HCT116 (cell line): ENCODE measurements around the gene BECN2. TPM values are rescaled to one million over a fixed set of nuclear protein-coding genes. Genes with fewer than 3 reads are reported as not detected.

Experiments
- ATAC-seq: fragments of 200-7000 bp; cut with Tn5 transposase; 2 replicates; pipeline ENCODE4 v1.9.1; 2020; ENCODE audit warnings: mild to moderate bottlenecking, moderate library complexity
- BruUV-seq: library from RNA; stranded (reverse); fragments of 400-500 nt; replicated peaks from 2 replicates; lab custom pipeline; 2021; lab: Mats Ljungman, UMichigan
- CTCF ChIA-PET: fragments of 300-600 bp; sonication (Branson Sonifier 250); formaldehyde crosslinking; loops from one replicate; lab custom pipeline; 2021; ENCODE audit warnings: antibody characterized with exemption; lab: Charles Lee
- POLR2A ChIA-PET: fragments of 300-600, 350-600 bp; sonication (Branson Sonifier 250); formaldehyde crosslinking; loops from one replicate; lab custom pipeline; 2021; ENCODE audit warnings: antibody characterized with exemption; lab: Charles Lee
- RAD21 ChIA-PET, 2 experiments: fragments of 300-600 bp; sonication (Branson Sonifier 250); formaldehyde crosslinking; loops; one replicate each; lab custom pipeline; 2023; ENCODE audit warnings: low total read pairs in 2 of 2; ENCODE audit not compliant: uncharacterized antibody in 2 of 2, unreplicated experiment in 2 of 2, low non-redundant PET in 1 of 2; lab: Charles Lee
- DNase-seq: peaks from one replicate; pipeline ENCODE4 v3.0.0-alpha.2; 2010; ENCODE audit warnings: low read depth, low spot score
- H2AFZ ChIP-seq: fragments of 200-600 bp; shearing (Covaris generic), sonication (generic); 2 replicates; pipeline ENCODE4 v1.6.1; 2017; ENCODE audit warnings: low read depth, mixed run types, mixed read lengths, antibody characterized with exemption, low read length; ENCODE audit not compliant: poor library complexity, severe bottlenecking
- H3K27ac ChIP-seq: 2 replicates; pipeline ENCODE4 v1.5.1; 2012; ENCODE audit warnings: low read depth, low read length
- H3K27me3 ChIP-seq: fragments of 200-600 bp; sonication (generic); 2 replicates; pipeline ENCODE4 v1.6.1; 2016; ENCODE audit warnings: mixed run types, low read length, mixed read lengths; ENCODE audit not compliant: insufficient read depth
- H3K36me3 ChIP-seq, 2 experiments: fragments of 200-500 bp in 1 of 2; fragments of 200-600 bp in 1 of 2; sonication (Bioruptor generic) in 1 of 2; sonication (generic) in 1 of 2; 2 replicates each; pipeline versions ENCODE4 v1.5.1 to v1.6.1; 2014 to 2016; ENCODE audit warnings: low read length in 2 of 2, inconsistent platforms in 1 of 2, mixed read lengths in 1 of 2, mixed run types in 1 of 2; ENCODE audit not compliant: insufficient read depth in 2 of 2, control insufficient read depth in 1 of 2
- H3K4me1 ChIP-seq, 2 experiments: fragments of 200-600 bp in 1 of 2; sonication (generic) in 1 of 2; 2 replicates each; pipeline versions ENCODE4 v1.5.1 to v1.6.1; 2012 to 2017; ENCODE audit warnings: low read length in 2 of 2, inconsistent platforms in 1 of 2, mild to moderate bottlenecking in 1 of 2, mixed read lengths in 1 of 2, mixed run types in 1 of 2, moderate library complexity in 1 of 2; ENCODE audit not compliant: insufficient read depth in 2 of 2, control insufficient read depth in 1 of 2
- H3K4me2 ChIP-seq: fragments of 200-600 bp; sonication (generic); 2 replicates; pipeline ENCODE4 v1.6.1; 2017; ENCODE audit warnings: mixed run types, low read length, mixed read lengths
- H3K4me3 ChIP-seq, 2 experiments: fragments of 200-600 bp in 1 of 2; sonication (generic) in 1 of 2; replicated peaks in 1 of 2; 2 replicates each; pipeline ENCODE4 v1.5.1; 2011 to 2016; ENCODE audit warnings: low read length in 2 of 2, control low read depth in 1 of 2, low read depth in 1 of 2, mild to moderate bottlenecking in 1 of 2, mixed read lengths in 1 of 2, mixed run types in 1 of 2
- H3K79me2 ChIP-seq: fragments of 200-600 bp; sonication (generic); 2 replicates; pipeline ENCODE4 v1.6.1; 2017; ENCODE audit warnings: mild to moderate bottlenecking, mixed run types, low read length, moderate library complexity, mixed read lengths; ENCODE audit not compliant: insufficient read depth
- H3K9ac ChIP-seq: fragments of 200-600 bp; sonication (generic); 2 replicates; pipeline ENCODE4 v1.6.1; 2016; ENCODE audit warnings: low read length, mixed read lengths
- H3K9me2 ChIP-seq: fragments of 200-600 bp; sonication (generic), shearing (Covaris generic); 2 replicates; pipeline ENCODE4 v1.6.1; 2017; ENCODE audit warnings: mixed run types, mild to moderate bottlenecking, moderate library complexity; ENCODE audit not compliant: insufficient read depth
- H3K9me3 ChIP-seq, 2 experiments: fragments of 200-500 bp in 1 of 2; fragments of 200-600 bp in 1 of 2; sonication (Bioruptor generic) in 1 of 2; sonication (generic) in 1 of 2; 2 replicates each; pipeline ENCODE4 v1.6.1; 2014 to 2017; ENCODE audit warnings: low read length in 2 of 2, mixed read lengths in 2 of 2, inconsistent platforms in 1 of 2, low read depth in 1 of 2, mild to moderate bottlenecking in 1 of 2, mixed run types in 1 of 2, moderate library complexity in 1 of 2; ENCODE audit not compliant: control insufficient read depth in 1 of 2, insufficient read depth in 1 of 2
- H4K20me1 ChIP-seq: fragments of 200-600 bp; sonication (generic), shearing (Covaris generic); 2 replicates; pipeline ENCODE4 v1.6.1; 2017; ENCODE audit warnings: mixed run types, mild to moderate bottlenecking, moderate library complexity; ENCODE audit not compliant: insufficient read depth
- ATF3 ChIP-seq: IDR thresholded peaks from 2 replicates; pipeline ENCODE4 v1.6.1; 2012
- CBX3 ChIP-seq: IDR thresholded peaks from 2 replicates; pipeline ENCODE4 v1.6.1; 2012; ENCODE audit warnings: low read depth
- EGR1 ChIP-seq: IDR thresholded peaks from 2 replicates; pipeline ENCODE4 v1.6.1; 2012; ENCODE audit warnings: low read depth
- ELF1 ChIP-seq: IDR thresholded peaks from 2 replicates; pipeline ENCODE4 v1.6.1; 2012; ENCODE audit warnings: low read depth, borderline replicate concordance
- EZH2 ChIP-seq: fragments of 200-600 bp; sonication (generic); IDR thresholded peaks from 2 replicates; pipeline ENCODE4 v1.6.1; 2017; ENCODE audit warnings: antibody characterized with exemption, mixed run types
- EZH2phosphoT487 ChIP-seq: fragments of 200-600 bp; IDR thresholded peaks from 2 replicates; pipeline ENCODE4 v1.6.1; 2018; ENCODE audit warnings: antibody characterized with exemption, borderline replicate concordance
- POLR2AphosphoS5 ChIP-seq: IDR thresholded peaks from 2 replicates; pipeline ENCODE4 v1.6.1; 2011; ENCODE audit warnings: mild to moderate bottlenecking, low read depth, low read length, moderate library complexity
- RAD21 ChIP-seq: IDR thresholded peaks from 2 replicates; pipeline ENCODE4 v1.6.1; 2012; ENCODE audit warnings: low read depth, mild to moderate bottlenecking
- SIN3A ChIP-seq: IDR thresholded peaks from 2 replicates; pipeline ENCODE4 v1.6.1; 2012; ENCODE audit warnings: low read depth
- SP1 ChIP-seq: IDR thresholded peaks from 2 replicates; pipeline ENCODE4 v1.6.1; 2012; ENCODE audit warnings: low read depth
- ZFX ChIP-seq: fragments of 450-650 bp; IDR thresholded peaks from 2 replicates; pipeline ENCODE4 v1.6.1; 2017
- intact Hi-C: fragments of 100-400 bp; cut with micrococcal nuclease; formaldehyde crosslinking; loops from 2 replicates; pipeline ENCODE4 v1.10.0; 2022
- total RNA-seq: library from RNA; stranded (reverse); gene quantifications from one replicate; pipeline ENCODE4 v1.2.1, GENCODE V29; 2021; ENCODE audit not compliant: unreplicated experiment
- TF ChIP-seq, protein P1 (sequence below), 3 experiments: fragments of 200-600 bp in 1 of 3; sonication (generic) in 1 of 3; IDR thresholded peaks in 2 of 3; conservative IDR thresholded peaks in 1 of 3; 2 replicates each; pipeline ENCODE4 v1.5.1; 2012 to 2017; ENCODE audit warnings: low read depth in 2 of 3, low read length in 2 of 3, antibody characterized with exemption in 1 of 3, borderline replicate concordance in 1 of 3, control low read depth in 1 of 3, mild to moderate bottlenecking in 1 of 3, mixed read lengths in 1 of 3, mixed run types in 1 of 3, moderate library complexity in 1 of 3; ENCODE audit not compliant: insufficient read depth in 1 of 3
- TF ChIP-seq, protein P2 (sequence below): IDR thresholded peaks from 2 replicates; pipeline ENCODE4 v1.6.1; 2012

Gene BECN2
- total RNA-seq, 1 experiment from 2014 or later: not detected

- BruUV-seq: no TSS peak
- H3K4me3 ChIP-seq: no peak overlapping the region
- RAD21 ChIA-PET: no interaction called here
- no peak overlapping the region for H2AFZ ChIP-seq
- intact Hi-C loops: no loop called here
- TF ChIP-seq RAD21: no peak
- TF ChIP-seq ATF3: no peak
- TF ChIP-seq, protein P1, sequence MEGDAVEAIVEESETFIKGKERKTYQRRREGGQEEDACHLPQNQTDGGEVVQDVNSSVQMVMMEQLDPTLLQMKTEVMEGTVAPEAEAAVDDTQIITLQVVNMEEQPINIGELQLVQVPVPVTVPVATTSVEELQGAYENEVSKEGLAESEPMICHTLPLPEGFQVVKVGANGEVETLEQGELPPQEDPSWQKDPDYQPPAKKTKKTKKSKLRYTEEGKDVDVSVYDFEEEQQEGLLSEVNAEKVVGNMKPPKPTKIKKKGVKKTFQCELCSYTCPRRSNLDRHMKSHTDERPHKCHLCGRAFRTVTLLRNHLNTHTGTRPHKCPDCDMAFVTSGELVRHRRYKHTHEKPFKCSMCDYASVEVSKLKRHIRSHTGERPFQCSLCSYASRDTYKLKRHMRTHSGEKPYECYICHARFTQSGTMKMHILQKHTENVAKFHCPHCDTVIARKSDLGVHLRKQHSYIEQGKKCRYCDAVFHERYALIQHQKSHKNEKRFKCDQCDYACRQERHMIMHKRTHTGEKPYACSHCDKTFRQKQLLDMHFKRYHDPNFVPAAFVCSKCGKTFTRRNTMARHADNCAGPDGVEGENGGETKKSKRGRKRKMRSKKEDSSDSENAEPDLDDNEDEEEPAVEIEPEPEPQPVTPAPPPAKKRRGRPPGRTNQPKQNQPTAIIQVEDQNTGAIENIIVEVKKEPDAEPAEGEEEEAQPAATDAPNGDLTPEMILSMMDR (IDR thresholded peaks at IDR 0.05 in 2 of 3, conservative IDR thresholded peaks at IDR 0.05 in 1 of 3; ENCODE audit: borderline replicate concordance in 1 of 3, insufficient read depth in 1 of 3, low read depth in 2 of 3, low read length in 2 of 3): no peak
- no peak for TF ChIP-seq SP1
- no peak for TF ChIP-seq POLR2AphosphoS5
- TF ChIP-seq EZH2phosphoT487: no peak
- no peak for TF ChIP-seq ZFX
- TF ChIP-seq SIN3A: no peak
- TF ChIP-seq, protein P2, sequence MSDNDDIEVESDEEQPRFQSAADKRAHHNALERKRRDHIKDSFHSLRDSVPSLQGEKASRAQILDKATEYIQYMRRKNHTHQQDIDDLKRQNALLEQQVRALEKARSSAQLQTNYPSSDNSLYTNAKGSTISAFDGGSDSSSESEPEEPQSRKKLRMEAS: no peak
- no peak for TF ChIP-seq CBX3
- TF ChIP-seq ELF1: no peak
- no peak for TF ChIP-seq EZH2
- TF ChIP-seq EGR1: no peak
- H3K9me3 ChIP-seq: no peaks in the 10 kb centered on the region
- no peaks in the 10 kb centered on the region for H3K9me2 ChIP-seq
- DNase-seq (no peak), ATAC-seq (no peak)
- POLR2A ChIA-PET: no interaction called here
- H4K20me1 ChIP-seq: no peaks in the 10 kb centered on the region
- no peaks in the 10 kb centered on the region for H3K4me1 ChIP-seq
- no peak overlapping the region for H3K4me2 ChIP-seq
- no peaks in the 10 kb centered on the region for H3K36me3 ChIP-seq
- CTCF ChIA-PET: no interaction called here
- H3K9ac ChIP-seq: no peak overlapping the region
- H3K79me2 ChIP-seq: no peaks in the 10 kb centered on the region
- no peak overlapping the region for H3K27ac ChIP-seq
- H3K27me3 ChIP-seq: no peaks in the 10 kb centered on the region
Observed at GRCh38 chr1:241976229-241976628, 18.7 kb downstream of the BECN2 start.
